Limb (tissue), 2 donors: Measurements from ENCODE around the gene BORCS8.
"Not testable (repeated sequence)": the region's sequence is repeated elsewhere in the genome, so short reads cannot be mapped to it uniquely, and the experiment has no call there.

Experiments
- DNase-seq, 2 donors: peaks; one replicate each; pipeline ENCODE4 v3.0.0-alpha.2; 2016; ENCODE audit errors: extremely low spot score in 2 of 2

Gene BORCS8

DNA sequence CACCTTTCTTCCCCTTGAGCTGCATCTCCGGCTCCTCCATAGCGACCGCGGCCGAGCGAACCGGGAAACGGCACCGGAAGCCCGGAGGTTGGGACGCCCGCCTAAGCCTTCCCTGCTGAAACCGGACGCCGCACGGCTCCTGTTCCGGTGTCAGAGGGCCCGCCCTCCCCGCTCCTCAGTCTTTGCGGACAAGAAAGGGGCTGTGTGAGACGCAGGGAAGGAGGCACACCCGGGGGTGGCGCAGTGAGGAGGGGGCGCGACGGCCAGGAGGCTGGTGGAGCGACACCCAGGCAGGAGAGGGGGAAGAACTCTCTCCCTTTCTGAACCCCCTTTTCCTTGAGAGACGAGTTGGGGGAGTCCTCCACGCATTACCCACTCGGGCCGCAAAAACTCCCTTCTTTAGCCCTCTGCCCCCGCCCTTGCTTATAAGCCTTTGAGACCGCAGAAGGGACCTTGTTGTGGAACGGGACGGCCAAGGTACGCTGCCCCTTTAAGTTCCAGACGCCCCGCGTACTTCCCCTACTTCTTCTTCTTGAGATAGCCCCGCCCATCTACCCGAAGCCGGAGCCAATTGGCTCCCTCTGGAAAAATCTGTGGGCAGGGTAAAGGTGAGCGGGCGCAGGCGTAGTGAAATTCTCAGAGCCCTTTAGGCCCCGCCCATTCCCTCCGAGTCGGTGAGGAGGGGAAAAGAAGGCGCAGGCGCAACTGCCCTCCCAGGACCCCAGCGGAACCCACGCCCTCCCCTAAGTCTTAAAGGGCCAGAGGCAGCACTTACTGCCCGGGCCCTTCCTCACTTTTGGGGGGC lies at the start of gene BORCS8, which contains the start of gene RFXANK:
Gene BORCS8 (minus strand): TSS at position 75 of the 805 bp plus-strand sequence. CDS start 35 bp downstream, at position 40.
Gene RFXANK (plus strand): TSS at position 181 of the 805 bp plus-strand sequence. CDS start 1,689 bp downstream, outside the sequence.
- DNase-seq, result peak; percentile 99 to 100

DNA sequence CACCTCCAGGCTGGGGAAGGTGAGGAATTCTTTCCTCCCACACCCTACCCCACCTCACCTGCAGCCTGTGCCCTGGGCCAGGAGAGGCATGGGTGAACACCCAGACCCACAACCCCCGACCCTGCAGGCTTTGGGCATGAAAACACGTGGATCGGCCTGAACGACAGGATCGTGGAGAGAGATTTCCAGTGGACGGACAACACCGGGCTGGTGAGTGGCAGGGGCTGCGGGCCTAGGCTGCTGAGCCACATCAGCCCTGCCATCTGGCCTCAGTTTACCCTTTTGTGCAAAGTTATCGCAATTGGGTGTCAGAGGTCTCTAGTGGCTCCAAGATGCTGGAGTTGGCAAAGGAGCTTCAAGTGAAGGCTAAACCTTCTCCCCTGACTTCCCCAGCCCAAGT lies 48.5 kb upstream of the BORCS8 start:
- DNase-seq, result no peak

DNA sequence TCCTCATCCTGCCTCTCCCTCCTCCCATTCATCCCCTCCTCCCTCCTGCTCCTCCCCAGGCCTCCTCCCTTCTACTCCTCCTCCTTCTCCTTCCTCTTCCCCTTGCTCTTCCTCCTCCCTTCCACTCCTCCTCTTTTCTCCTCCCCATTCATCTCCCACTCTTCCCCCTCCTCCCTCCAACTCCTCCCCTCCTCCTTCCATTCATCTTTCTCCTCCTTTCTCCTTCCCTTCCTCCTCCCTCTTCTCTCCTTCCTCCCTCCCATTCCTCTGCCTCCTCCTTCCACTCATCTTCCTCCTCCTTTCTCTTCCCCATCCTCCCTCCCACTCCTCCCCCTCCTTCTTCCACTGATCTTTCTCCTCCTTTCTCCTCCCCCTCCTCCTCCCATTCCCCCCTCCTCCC lies 47.7 kb upstream of the BORCS8 start:
- no peak for DNase-seq

DNA sequence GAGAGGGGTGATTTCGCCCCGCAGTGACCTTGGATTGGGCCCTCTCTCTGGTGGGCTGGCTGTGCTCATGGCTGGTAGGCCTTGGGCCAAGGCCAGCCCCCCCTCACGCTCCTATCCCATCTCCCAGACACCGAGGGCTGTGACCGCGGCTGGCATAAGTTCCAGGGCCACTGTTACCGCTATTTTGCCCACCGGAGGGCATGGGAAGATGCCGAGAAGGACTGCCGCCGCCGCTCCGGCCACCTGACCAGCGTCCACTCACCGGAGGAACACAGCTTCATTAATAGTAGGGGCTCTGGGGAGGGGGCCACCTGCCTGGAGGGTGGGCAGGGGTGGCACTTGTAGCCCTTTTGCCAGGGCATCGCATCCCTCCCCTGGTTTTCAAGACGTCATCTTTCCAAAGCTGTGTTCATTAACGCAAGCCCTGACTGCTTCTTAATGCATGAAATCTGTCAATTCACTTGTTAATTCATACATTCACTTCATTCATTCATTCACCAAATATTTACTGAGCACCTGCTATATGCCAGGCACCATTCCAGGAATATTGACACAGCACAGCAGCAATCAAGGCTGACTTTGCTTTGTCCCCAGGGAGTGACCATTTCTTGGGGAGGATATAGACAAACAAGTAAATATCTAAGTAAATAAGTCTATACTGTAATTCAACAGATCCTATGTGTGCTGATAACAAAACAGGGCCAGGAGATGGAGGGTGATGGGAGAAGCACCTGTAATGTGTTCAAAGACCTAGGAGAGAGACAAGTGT lies 46.4 kb upstream of the BORCS8 start:
- DNase-seq, result no peak

DNA sequence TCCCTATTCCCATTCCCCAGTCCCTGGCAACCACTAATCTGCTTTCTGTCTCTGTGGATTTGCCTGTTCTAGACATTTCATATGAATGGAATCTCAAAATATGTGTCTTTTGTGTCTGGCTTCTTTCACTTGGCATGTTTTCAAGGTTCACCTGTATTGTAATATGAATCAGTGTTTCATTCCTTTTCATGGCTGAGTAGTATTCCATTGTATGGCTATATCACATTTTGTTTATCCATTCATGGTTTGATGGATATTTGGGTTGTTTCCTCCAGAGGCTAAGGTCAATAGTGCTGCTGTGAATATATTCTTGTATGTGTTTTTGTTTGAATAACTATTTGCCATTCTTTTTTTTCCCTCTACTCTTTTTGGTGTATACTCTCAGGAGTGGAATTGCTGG lies 44.2 kb upstream of the BORCS8 start:
- no peak for DNase-seq

DNA sequence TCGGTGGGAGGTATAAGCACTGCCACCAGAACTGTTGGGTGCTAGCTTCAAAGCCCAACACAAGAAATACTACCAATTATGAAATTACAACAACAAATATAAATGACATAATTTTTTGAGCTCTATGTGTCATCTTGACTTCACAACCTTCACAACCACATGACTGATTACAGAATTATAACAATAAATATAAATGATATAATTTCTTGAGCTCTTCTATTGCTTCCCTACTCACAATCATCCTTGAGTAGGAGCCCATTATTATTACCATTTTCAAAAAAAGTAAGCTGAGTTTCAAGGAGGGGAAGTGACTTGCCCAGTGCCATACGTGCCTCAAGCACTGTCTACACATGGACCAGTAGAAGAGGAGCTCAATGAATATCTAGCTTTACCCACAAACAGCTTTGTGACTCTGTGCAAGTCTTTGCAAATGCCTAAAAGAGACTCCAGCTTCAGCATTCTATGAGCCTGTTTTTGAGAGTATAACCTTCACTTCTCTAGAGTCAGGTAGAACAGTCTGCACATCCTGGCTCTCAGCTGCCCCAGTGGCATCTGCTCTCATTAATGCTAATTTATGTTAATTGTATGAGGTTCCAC lies 42.4 kb upstream of the BORCS8 start:
- DNase-seq, result no peak

DNA sequence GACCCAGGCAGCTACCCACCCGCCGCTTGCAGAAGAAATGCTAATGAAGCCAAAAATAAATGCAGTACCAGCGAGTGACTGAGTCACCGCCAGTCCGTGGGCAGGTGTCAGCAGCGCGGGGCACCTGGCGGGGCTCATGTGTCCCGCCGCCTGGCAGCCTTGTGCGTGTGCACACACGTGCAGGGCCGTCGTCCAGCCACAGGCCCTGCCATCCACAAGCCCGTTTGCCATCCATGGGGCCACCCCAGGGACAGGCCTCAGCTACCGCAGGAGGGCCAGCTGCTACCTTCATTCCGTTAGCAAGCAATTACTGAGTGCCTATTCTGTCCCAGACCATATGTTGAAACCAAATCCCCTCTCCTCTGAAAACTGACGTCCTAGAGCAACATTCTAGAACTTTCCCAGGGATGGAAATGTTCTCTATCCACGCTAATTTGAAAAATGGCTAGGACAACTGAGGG lies 40.3 kb upstream of the BORCS8 start:
- peak in 1 of 2 donors; percentile 19 for DNase-seq

DNA sequence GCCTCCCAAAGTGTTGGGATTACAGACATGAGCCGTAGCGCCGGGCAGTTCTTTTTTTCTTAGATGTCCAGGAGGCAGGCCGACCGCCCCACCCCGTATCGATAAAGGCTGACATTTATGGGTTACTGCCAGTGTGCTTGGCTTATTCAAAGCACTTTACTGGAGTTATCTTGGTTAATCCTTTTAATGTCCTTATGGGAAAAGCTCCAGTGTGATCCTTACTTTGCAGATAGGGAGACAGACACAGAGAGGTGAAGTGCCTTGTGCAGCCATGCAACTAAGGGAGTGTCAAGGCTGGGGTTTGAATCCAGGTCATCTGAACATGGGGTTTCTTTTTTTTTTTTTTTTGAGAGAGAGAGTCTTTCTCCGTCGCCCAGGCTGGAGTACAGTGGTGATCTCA lies 39.0 kb upstream of the BORCS8 start:
- DNase-seq, result no peak

DNA sequence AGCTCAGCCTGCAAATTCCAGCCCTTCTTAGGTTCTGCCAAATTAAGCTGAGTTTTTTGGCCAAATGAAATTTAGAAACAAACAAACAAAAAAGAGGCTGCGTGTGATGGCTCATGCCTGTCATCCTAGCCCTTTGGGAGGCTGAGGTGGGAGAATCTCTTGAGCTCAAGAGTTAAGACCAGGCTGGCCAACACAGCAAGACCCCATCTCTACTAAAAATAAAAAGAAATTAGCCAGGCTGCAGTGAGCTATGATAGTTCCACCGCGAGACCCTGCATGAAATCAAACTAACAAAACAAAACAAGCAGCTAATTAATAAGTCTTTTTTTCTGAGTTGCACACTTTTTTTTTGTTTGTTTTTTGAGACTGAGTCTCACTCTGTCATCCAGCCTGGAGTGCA lies 37.7 kb upstream of the BORCS8 start:
- DNase-seq, result no peak

DNA sequence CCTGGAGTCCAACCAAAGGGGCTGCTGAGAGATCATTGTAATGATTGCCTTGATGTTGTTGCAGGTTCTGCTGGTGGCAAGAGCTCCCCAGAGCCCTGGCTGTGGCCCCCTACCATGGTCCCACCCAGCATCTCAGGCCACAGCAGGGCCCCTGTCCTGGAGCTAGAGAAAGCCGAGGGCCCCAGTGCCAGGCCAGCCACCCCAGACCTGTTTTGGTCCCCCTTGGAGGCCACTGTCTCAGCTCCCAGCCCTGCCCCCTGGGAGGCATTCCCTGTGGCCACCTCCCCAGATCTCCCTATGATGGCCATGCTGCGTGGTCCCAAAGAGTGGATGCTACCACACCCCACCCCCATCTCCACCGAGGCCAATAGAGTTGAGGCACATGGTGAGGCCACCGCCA lies 35.3 kb upstream of the BORCS8 start:
- no peak for DNase-seq

DNA sequence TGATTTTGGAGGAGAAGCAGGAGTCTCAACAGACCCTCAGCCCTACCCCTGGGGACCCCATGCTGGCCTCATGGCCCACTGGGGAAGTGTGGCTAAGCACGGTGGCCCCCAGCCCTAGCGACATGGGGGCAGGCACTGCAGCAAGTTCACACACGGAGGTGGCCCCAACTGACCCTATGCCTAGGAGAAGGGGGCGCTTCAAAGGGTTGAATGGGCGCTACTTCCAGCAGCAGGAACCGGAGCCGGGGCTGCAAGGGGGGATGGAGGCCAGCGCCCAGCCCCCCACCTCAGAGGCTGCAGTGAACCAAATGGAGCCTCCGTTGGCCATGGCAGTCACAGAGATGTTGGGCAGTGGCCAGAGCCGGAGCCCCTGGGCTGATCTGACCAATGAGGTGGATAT lies 34.7 kb upstream of the BORCS8 start:
- DNase-seq, result no peak

DNA sequence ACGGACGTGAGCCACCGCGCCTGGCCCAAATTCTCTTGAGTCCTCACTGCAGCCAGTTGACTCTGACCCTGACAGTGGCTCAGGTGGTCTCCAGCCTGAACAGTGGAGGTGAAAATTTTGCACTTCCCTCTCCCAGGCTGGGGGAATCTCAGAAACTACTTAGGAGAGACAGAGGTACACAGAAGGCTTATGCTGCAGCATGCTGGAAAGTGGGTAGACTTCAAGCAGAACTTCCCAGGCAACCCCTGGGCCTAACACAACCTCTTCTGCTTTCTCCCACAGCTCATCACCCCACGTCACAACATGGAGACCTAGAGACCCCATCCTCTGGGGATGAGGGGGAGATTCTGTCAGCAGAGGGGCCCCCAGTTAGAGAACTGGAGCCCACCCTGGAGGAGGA lies 34.3 kb upstream of the BORCS8 start:
- no peak for DNase-seq

DNA sequence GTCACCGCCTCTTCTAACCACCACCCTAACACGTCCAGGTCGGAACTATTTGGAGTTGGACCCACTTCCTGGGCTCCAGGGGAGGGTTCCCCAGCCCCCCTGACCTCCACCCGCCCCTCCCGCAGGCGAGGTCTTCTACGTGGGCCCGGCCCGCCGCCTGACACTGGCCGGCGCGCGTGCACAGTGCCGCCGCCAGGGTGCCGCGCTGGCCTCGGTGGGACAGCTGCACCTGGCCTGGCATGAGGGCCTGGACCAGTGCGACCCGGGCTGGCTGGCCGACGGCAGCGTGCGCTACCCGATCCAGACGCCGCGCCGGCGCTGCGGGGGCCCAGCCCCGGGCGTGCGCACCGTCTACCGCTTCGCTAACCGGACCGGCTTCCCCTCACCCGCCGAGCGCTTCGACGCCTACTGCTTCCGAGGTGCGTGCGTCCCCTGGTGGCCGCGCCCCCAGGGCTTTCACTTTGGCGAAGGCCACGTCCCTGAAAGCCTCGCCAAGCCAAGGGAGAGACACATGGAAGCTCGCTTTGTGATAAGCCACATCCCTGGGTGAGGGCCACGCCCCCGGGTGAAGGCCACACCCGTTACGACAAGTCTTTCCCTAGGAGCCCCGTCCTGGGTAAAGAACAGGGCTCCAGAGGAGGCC lies 33.0 kb upstream of the BORCS8 start:
- DNase-seq, result peak in 1 of 2 donors; percentile 63

DNA sequence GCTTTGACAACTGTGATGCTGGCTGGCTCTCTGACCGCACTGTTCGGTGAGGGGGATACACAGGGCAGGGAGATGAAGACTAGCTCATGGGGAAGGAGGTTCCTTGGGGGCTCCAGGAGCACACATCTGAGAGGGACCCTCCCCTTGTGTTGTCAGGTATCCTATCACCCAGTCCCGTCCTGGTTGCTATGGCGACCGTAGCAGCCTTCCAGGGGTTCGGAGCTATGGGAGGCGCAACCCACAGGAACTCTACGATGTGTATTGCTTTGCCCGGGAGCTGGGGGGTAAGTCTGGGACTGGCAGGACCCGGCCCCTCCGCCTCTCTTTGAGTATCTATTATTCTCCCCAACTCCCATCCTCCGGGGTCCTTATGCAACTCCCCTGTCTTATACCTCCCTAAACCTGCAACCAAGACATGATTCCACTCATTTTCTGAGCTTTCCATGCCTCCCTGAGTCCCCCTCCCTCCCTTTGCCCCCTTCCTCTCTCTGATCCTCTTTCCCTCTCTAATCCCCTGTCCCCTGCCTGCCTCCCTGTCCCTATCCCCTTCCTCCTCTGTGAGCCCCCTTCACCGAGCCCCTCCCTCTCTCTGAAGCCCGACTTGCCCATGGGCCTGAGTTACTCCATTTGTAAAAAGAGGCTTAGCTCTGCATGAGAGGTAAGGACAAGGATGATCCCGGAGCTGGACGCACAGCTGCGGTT lies 32.3 kb upstream of the BORCS8 start:
- DNase-seq, result no peak

DNA sequence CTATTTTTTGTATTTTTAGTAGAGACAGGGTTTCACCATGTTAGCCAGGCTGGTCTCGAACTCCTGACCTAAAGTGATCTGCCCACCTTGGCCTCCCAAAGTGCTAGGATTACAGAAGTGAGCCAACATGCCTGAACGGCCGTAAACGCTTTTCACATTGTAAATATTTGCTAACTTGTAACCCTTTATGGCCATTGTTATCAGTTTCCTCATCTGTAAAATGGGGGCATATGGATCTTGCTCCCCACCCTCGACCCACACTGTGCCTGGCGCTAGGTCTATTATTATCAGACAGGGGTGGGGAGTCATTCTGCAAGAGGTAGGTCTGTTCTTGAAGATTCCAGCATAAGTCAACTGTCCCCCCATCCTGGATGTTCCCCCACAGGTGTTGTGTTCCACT lies 31.7 kb upstream of the BORCS8 start:
- no peak for DNase-seq

DNA sequence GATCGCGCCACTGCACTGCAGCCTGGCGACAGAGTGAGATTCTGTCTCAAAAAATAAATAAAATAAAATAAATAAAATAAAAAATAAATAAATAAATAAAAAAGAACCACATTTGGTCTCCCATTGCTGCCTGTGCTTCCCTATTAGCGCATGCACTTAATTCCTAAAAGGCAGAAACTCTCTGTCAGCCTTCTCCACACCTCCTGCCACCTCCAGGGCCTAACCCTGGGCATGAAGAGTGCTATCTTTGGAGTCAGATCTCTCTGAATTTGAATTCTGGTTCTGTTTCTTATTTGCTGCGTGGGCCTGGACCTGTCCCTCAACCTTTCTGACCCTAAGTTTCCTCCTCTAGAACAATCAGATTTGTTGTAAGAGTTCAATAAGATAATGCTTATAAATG lies 31.1 kb upstream of the BORCS8 start:
- no peak for DNase-seq

DNA sequence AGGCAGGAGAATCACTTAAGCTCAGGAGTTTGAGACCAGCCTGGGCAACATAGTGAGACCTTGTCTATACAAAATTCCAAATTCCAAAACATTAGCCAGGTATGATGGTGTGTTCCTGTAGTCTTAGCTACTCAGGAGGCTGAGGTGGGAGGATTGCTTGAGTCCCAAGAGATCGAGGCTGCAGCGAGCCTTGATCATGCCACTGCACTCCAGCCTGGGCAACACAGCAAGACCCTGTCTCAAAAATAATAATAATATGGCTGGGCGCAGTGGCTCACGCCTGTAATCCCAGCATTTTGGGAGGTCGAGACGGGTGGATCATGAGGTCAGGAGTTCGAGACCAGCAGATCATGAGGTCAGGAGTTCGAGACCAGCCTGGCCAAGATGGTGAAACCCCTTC lies 29.0 kb upstream of the BORCS8 start:
- DNase-seq, result not testable (repeated sequence)

DNA sequence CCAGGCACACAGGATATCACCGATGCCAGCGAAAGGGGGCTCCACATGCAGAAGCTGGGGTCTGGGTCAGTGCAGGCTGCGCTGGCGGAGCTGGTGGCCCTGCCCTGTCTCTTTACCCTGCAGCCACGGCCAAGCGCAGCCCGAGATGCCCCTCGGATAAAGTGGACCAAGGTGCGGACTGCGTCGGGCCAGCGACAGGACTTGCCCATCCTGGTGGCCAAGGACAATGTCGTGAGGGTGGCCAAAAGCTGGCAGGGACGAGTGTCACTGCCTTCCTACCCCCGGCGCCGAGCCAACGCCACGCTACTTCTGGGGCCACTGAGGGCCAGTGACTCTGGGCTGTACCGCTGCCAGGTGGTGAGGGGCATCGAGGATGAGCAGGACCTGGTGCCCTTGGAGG lies 27.0 kb upstream of the BORCS8 start:
- DNase-seq, result no peak

DNA sequence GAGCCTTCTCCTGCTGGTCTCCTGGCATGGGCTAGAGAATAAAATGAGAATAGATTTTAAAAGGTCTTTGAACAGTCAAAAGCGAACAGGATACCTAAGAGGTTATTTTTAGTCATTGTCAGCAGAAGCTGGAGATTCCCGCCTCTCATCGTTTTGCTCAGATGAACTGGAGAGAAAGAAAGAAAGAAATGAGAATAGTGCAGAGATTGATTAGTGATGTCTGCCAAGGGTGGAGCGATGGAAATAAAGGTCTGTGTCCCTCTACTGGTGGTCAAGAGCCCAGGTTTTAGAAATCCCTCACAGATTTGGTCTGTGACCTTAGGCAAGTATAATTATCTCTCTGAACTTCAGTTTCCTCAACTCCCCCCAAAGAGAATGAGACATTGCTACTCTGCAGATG lies 25.1 kb upstream of the BORCS8 start:
- no peak for DNase-seq

DNA sequence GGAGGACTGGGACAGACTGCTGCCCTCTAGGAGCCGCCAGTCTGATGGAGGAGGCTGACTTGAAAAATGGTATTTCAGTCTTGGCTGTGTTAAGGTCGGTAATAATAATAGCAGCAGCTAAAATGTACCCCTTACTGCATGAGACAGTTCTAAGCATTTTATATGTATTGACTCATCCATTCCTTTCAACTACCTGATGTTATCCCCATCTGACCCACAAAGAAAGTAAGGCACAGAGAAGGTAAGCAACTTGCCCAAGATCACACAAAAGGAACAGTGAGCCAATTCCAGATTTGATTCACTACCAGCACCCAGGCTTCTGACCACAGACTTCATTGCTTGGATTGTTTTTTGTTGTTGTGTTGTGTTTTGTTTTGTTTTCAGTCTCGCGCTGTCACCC lies 23.8 kb upstream of the BORCS8 start:
- no peak for DNase-seq

DNA sequence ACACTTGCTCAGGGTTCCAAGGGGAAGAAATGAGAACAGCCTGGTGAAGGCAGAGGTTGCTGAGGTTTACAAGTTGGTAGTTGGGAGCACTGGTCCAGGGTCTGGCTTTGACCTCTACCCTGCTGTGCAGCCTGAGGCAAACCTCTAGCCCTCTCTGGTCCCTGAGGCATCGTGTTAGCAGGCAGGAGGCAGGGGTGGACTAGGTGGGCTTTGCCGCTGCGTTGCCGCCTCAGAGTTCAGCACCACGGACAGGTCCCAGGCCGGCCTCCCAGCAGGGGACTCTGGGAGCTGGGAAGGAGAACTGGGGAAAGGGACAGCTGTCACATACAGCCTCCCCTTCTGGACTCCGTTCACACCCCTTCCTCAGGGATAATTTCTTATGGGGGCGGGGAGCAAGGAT lies 22.9 kb upstream of the BORCS8 start:
- DNase-seq, result peak; percentile 61 to 85
